NCI-H2171 (cell line): ENCODE results near the gene MAD1L1.
A peak's percentile ranks its signal among the peaks of the same experiment; 100 is the strongest.

ENCODE experiments used
- DNase-seq: peaks from one replicate; lab custom pipeline; 2025; lab: John Stamatoyannopoulos, UW

MAD1L1 gene

GRCh38 chr7:1969459-1970284 is 263.1 kb downstream of the MAD1L1 start:
- no peak for DNase-seq

GRCh38 chr7:1968397-1969111 is 264.2 kb downstream of the MAD1L1 start:
- DNase-seq = no peak

GRCh38 chr7:1967512-1968396 is 265.0 kb downstream of the MAD1L1 start:
- no peak for DNase-seq

- DNase-seq = peak; percentile 42
These were observed 266.0 kb downstream of the MAD1L1 start for GRCh38 chr7:1966631-1967200.

GRCh38 chr7:1965579-1966294 is 267.0 kb downstream of the MAD1L1 start:
- DNase-seq = no peak

GRCh38 chr7:1964913-1965578 is 267.7 kb downstream of the MAD1L1 start:
- no peak for DNase-seq

GRCh38 chr7:1964211-1964912 is 268.4 kb downstream of the MAD1L1 start:
- DNase-seq = no peak

- DNase-seq = no peak
These were observed 269.2 kb downstream of the MAD1L1 start for GRCh38 chr7:1963575-1963974.

GRCh38 chr7:1961701-1962276 is 271.0 kb downstream of the MAD1L1 start:
- DNase-seq = no peak

GRCh38 chr7:1959305-1959704 is 273.4 kb downstream of the MAD1L1 start:
- DNase-seq = no peak

- no peak for DNase-seq
These were observed 275.1 kb downstream of the MAD1L1 start for GRCh38 chr7:1957471-1958225.

GRCh38 chr7:1956611-1957470 is 275.9 kb downstream of the MAD1L1 start:
- no peak for DNase-seq

GRCh38 chr7:1956141-1956540 is 276.6 kb downstream of the MAD1L1 start:
- no peak for DNase-seq

- no peak for DNase-seq
These were observed 278.3 kb downstream of the MAD1L1 start for GRCh38 chr7:1954366-1955004.

GRCh38 chr7:1953199-1954190 is 279.2 kb downstream of the MAD1L1 start:
- DNase-seq = no peak

GRCh38 chr7:1952781-1953180 is 280.0 kb downstream of the MAD1L1 start:
- no peak for DNase-seq
